K562 (cell line): ENCODE data around the gene PDE3A. TPM values are rescaled to one million over a fixed set of nuclear protein-coding genes. Genes with fewer than 3 reads are reported as not detected.

ENCODE experiments used
- ATAC-seq: fragments of 200-7000 bp; cut with Tn5 transposase; 3 replicates; pipeline ENCODE4 v1.9.1; 2020; ENCODE audit warnings: moderate library complexity
- BruUV-seq: library from RNA; stranded (reverse); fragments of 400-500 nt; replicated peaks from 2 replicates; lab custom pipeline; 2021; lab: Mats Ljungman, UMichigan
- CTCF ChIA-PET: fragments of 300-600 bp; formaldehyde crosslinking; extraction: SDS; loops from one replicate; lab custom pipeline; 2021; ENCODE audit warnings: low intra/inter-chr PET ratio; lab: Yijun Ruan, JAX
- POLR2A ChIA-PET: fragments of 300-600, 350-650 bp; sonication (Branson Sonifier 250); formaldehyde crosslinking; extraction: SDS; loops from one replicate; lab custom pipeline; 2021; ENCODE audit warnings: antibody characterized with exemption, inconsistent platforms; lab: Yijun Ruan, JAX
- DNase-seq, 4 experiments: peaks; one replicate each; pipeline versions ENCODE4 v3.0.0 to v3.0.0-alpha.2; 2011 to 2018; ENCODE audit warnings: low spot score in 3 of 4, mixed read lengths in 3 of 4; ENCODE audit errors: extremely low read depth in 1 of 4
- FAIRE-seq: peaks from 2 replicates; lab custom pipeline; 2011; peaks lifted over from hg19 to GRCh38; lab: Jason Lieb, UNC
- H2AFZ ChIP-seq: 2 replicates; pipeline ENCODE4 v1.6.0; 2011; ENCODE audit warnings: low read depth, low read length, control low read depth, inconsistent platforms
- H3K27ac ChIP-seq: fragments of 200-600 bp; 3 replicates; pipeline ENCODE4 v1.8.0; 2011; ENCODE audit warnings: low read depth, mild to moderate bottlenecking, control low read depth, inconsistent platforms, low read length, moderate library complexity, mixed read lengths; ENCODE audit errors: extremely low read depth
- H3K27me3 ChIP-seq, 2 experiments: fragments of 300-600 bp in 1 of 2; 2 replicates in 1 of 2; 3 replicates in 1 of 2; pipeline versions ENCODE4 v1.6.0 to v1.8.0; 2011; ENCODE audit warnings: inconsistent platforms in 2 of 2, low read length in 2 of 2, mild to moderate bottlenecking in 1 of 2, mixed read lengths in 1 of 2, moderate library complexity in 1 of 2; ENCODE audit not compliant: control insufficient read depth in 2 of 2, insufficient read depth in 2 of 2
- H3K36me3 ChIP-seq: fragments of 300-600 bp; 3 replicates; pipeline ENCODE4 v1.8.0; 2011; ENCODE audit warnings: mild to moderate bottlenecking, low read length, inconsistent platforms; ENCODE audit not compliant: control insufficient read depth, insufficient read depth
- H3K4me1 ChIP-seq, 2 experiments: fragments of 200-600 bp in 1 of 2; replicated peaks in 1 of 2; 2 replicates in 1 of 2; 3 replicates in 1 of 2; pipeline versions ENCODE4 v1.5.1 to v1.8.0; 2011; ENCODE audit warnings: inconsistent platforms in 2 of 2, low read length in 2 of 2, mild to moderate bottlenecking in 1 of 2, mixed read lengths in 1 of 2, moderate library complexity in 1 of 2; ENCODE audit not compliant: control insufficient read depth in 2 of 2, insufficient read depth in 2 of 2
- H3K4me2 ChIP-seq: 2 replicates; pipeline ENCODE4 v1.6.1; 2011; ENCODE audit warnings: low read length, control low read depth, inconsistent platforms, mixed read lengths; ENCODE audit not compliant: insufficient read depth
- H3K4me3 ChIP-seq: fragments of 200-600 bp; sonication (generic), shearing (Covaris generic); 2 replicates; pipeline ENCODE4 v1.5.1; 2016; ENCODE audit warnings: control low read depth, inconsistent platforms
- H3K79me2 ChIP-seq: fragments of 200-600 bp; 3 replicates; pipeline ENCODE4 v1.8.0; 2011; ENCODE audit warnings: low read length, inconsistent platforms; ENCODE audit not compliant: control insufficient read depth, insufficient read depth
- H3K9ac ChIP-seq, 2 experiments: 2 replicates each; pipeline versions ENCODE4 v1.6.0 to v1.6.1; 2011; ENCODE audit warnings: low read depth in 2 of 2, low read length in 2 of 2, control low read depth in 1 of 2, inconsistent platforms in 1 of 2, mild to moderate bottlenecking in 1 of 2, mixed read lengths in 1 of 2; ENCODE audit not compliant: insufficient read depth in 1 of 2
- H3K9me1 ChIP-seq: one replicate; pipeline ENCODE4 v1.6.0; 2011; ENCODE audit warnings: inconsistent platforms, mild to moderate bottlenecking, low read length, moderate library complexity; ENCODE audit not compliant: control insufficient read depth, insufficient read depth
- H3K9me3 ChIP-seq: replicated peaks from 2 replicates; pipeline ENCODE4 v1.5.1; 2011; ENCODE audit warnings: low read depth, low read length, inconsistent platforms; ENCODE audit not compliant: control insufficient read depth, insufficient read depth
- H4K20me1 ChIP-seq: replicated peaks from 2 replicates; pipeline ENCODE4 v1.6.1; 2011; ENCODE audit warnings: low read length, inconsistent platforms, mixed read lengths; ENCODE audit not compliant: control insufficient read depth, insufficient read depth
- CTCF ChIP-seq, 3 experiments: IDR thresholded peaks in 2 of 3; conservative IDR thresholded peaks in 1 of 3; 2 replicates each; pipeline ENCODE4 v1.5.1; 2011 to 2012; ENCODE audit warnings: low read length in 3 of 3, mild to moderate bottlenecking in 3 of 3, control low read depth in 2 of 3, improper control_type of control experiment in 1 of 3, inconsistent platforms in 1 of 3, low read depth in 1 of 3, mixed read lengths in 1 of 3, moderate library complexity in 1 of 3; ENCODE audit not compliant: insufficient read depth in 2 of 3
- GABPB2 ChIP-seq: fragments of 250-450 bp; sonication (Bioruptor Pico); conservative IDR thresholded peaks from 2 replicates; pipeline ENCODE4 v1.5.1; 2021; ENCODE audit warnings: mild to moderate bottlenecking
- HSF4 ChIP-seq: fragments of 250-450 bp; sonication (Bioruptor Pico); IDR thresholded peaks from 2 replicates; pipeline ENCODE4 v2.1.2; 2022; ENCODE audit warnings: mild to moderate bottlenecking, moderate library complexity, borderline replicate concordance
- NCOA1 ChIP-seq: fragments of 450-650 bp; IDR thresholded peaks from 2 replicates; pipeline ENCODE4 v1.6.1; 2016; ENCODE audit warnings: low read depth
- NELFE ChIP-seq: IDR thresholded peaks from 2 replicates; pipeline ENCODE4 v1.6.1; 2011; ENCODE audit warnings: mild to moderate bottlenecking; ENCODE audit not compliant: insufficient read depth, insufficient read length
- PRPF4 ChIP-seq: fragments of 200-400 bp; formaldehyde crosslinking; IDR thresholded peaks from one replicate; pipeline ENCODE4 v1.6.1; 2017; ENCODE audit warnings: low read length, low read depth, mild to moderate bottlenecking; ENCODE audit not compliant: insufficient read depth, poor library complexity, severe bottlenecking
- RFX7 ChIP-seq: fragments of 250-450 bp; sonication (Bioruptor Pico); IDR thresholded peaks from 2 replicates; pipeline ENCODE4 v1.5.1; 2021; ENCODE audit warnings: mild to moderate bottlenecking
- SMC3 ChIP-seq: conservative IDR thresholded peaks from 2 replicates; pipeline ENCODE4 v1.6.1; 2011; ENCODE audit warnings: low read depth, low read length, improper control_type of control experiment; ENCODE audit not compliant: insufficient read depth
- SRSF9 ChIP-seq: fragments of 200-400 bp; formaldehyde crosslinking; IDR thresholded peaks from 2 replicates; pipeline ENCODE4 v1.6.1; 2017; ENCODE audit warnings: low read depth, low read length, borderline replicate concordance
- ZNF507 ChIP-seq: conservative IDR thresholded peaks from 2 replicates; pipeline ENCODE4 v1.6.1; 2017; ENCODE audit warnings: missing genetic modification characterization, missing compliant biosample characterization
- ZNF79 ChIP-seq: fragments of 250-450 bp; sonication (Bioruptor Pico); IDR thresholded peaks from 2 replicates; pipeline ENCODE4 v1.4.0; 2020; ENCODE audit warnings: low read depth, mild to moderate bottlenecking, moderate library complexity
- WGBS: fragments of 100-300 bp; shearing (Covaris generic); methylation state at CpG from one replicate; pipeline ENCODE4 v1.1.6; 2016; ENCODE audit warnings: low coverage, mixed read lengths; ENCODE audit not compliant: insufficient coverage; ENCODE audit errors: missing lambda C conversion rate; 5-methylcytosine and 5-hydroxymethylcytosine counted together
- in situ Hi-C: fragments of 300-500 bp; cut with MboI; formaldehyde crosslinking; loops from 4 replicates; pipeline ENCODE4 v1.15.0; 2018; ENCODE audit warnings: inconsistent platforms, mixed read lengths
- intact Hi-C: fragments of 100-400 bp; cut with micrococcal nuclease; formaldehyde crosslinking; loops from 2 replicates; pipeline ENCODE4 v1.14.2; 2022
- polyA plus RNA-seq, 8 experiments: library from polyadenylated mRNA; depleted of rRNA in 4 of 8; stranded (reverse) in 5 of 8; unstranded in 3 of 8; fragments of >200 nt; fragmentation: Nextera tagmentation in 2 of 8; fragmentation: Illumina TruSeq in 1 of 8; extraction: Ambion mirVana in 2 of 8; extraction: Trizol in 1 of 8; gene quantifications; 2 replicates each; pipeline versions ENCODE4 v1.2.1 to v1.2.3, GENCODE V29; 2011 to 2014; ENCODE audit warnings: inconsistent platforms in 1 of 8, missing spikeins in 1 of 8
- total RNA-seq, 7 experiments: library from RNA; depleted of rRNA in 6 of 7; stranded (reverse); fragments of >200 nt in 6 of 7; fragmentation: Illumina TruSeq in 2 of 7; extraction: Trizol in 2 of 7; gene quantifications; 2 replicates each; pipeline versions ENCODE4 v1.2.1 to v1.2.3, GENCODE V29; 2011 to 2021; ENCODE audit warnings: low replicate concordance in 1 of 7
- TF ChIP-seq, protein P1 (sequence below): IDR thresholded peaks from 2 replicates; pipeline ENCODE4 v1.6.1; 2011; ENCODE audit not compliant: insufficient read length; ENCODE audit errors: extremely low read depth
- TF ChIP-seq, protein P2 (sequence below): fragments of 250-450 bp; sonication (Bioruptor Pico); IDR thresholded peaks from 2 replicates; pipeline ENCODE4 v1.4.0; 2020; ENCODE audit warnings: borderline replicate concordance
- TF ChIP-seq, protein P3 (sequence below): fragments of 200-800 bp; sonication (Bioruptor generic); IDR thresholded peaks from 2 replicates; pipeline ENCODE4 v1.6.1; 2017; ENCODE audit warnings: missing genetic modification characterization, missing compliant biosample characterization

PDE3A gene
- total and polyA plus RNA-seq, 9 of the 15 experiments (the other 6 are each of a cell fraction or from before 2014, with no cell fraction given) = 0.02 TPM; not detected in 8

DNA sequence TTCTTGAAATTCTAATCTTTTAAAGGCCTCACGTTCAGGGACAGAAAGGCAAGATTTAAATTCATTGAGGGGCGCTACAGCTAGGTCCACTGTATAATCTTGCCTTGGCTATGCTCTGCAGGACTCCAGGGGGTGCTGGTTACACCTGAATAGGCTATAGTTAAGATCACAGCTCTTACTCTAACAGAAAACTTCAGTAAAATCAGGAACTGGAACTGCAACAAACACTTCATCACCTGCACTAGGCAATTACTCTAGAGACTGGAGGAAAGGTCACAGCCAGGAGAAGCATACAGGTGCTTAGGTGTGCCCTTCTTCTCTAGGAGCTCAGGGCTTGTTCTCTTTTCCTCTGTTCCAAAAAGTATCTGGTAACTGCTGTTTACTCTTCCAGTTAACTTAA, 347.7 kb downstream of the PDE3A start:
- in situ Hi-C loops = no loop called here
- WGBS = 5% methylated on average over 2 of the region's 2 CpGs
- TF ChIP-seq GABPB2 (CRISPR knock-in tag) (no peak), SMC3 (no peak), RFX7 (CRISPR knock-in tag) (no peak), NELFE (no peak), ZNF79 (CRISPR knock-in tag) (no peak), PRPF4 (no peak), NCOA1 (no peak), HSF4 (CRISPR knock-in tag) (no peak), CTCF (IDR thresholded peaks at IDR 0.05 in 2 of 3, conservative IDR thresholded peaks at IDR 0.05 in 1 of 3; ENCODE audit: insufficient read depth in 2 of 3, low read depth in 1 of 3, low read length in 3 of 3) (no peak), ZNF507 (tag) (no peak), SRSF9 (no peak)
- TF ChIP-seq, protein P1, sequence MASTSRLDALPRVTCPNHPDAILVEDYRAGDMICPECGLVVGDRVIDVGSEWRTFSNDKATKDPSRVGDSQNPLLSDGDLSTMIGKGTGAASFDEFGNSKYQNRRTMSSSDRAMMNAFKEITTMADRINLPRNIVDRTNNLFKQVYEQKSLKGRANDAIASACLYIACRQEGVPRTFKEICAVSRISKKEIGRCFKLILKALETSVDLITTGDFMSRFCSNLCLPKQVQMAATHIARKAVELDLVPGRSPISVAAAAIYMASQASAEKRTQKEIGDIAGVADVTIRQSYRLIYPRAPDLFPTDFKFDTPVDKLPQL = no peak
- TF ChIP-seq, protein P2, sequence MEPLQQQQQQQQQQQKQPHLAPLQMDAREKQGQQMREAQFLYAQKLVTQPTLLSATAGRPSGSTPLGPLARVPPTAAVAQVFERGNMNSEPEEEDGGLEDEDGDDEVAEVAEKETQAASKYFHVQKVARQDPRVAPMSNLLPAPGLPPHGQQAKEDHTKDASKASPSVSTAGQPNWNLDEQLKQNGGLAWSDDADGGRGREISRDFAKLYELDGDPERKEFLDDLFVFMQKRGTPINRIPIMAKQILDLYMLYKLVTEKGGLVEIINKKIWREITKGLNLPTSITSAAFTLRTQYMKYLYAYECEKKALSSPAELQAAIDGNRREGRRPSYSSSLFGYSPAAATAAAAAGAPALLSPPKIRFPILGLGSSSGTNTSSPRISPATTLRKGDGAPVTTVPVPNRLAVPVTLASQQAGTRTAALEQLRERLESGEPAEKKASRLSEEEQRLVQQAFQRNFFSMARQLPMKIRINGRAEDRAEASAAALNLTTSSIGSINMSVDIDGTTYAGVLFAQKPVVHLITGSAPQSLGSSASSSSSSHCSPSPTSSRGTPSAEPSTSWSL (CRISPR knock-in tag) = no peak
- TF ChIP-seq, protein P3, sequence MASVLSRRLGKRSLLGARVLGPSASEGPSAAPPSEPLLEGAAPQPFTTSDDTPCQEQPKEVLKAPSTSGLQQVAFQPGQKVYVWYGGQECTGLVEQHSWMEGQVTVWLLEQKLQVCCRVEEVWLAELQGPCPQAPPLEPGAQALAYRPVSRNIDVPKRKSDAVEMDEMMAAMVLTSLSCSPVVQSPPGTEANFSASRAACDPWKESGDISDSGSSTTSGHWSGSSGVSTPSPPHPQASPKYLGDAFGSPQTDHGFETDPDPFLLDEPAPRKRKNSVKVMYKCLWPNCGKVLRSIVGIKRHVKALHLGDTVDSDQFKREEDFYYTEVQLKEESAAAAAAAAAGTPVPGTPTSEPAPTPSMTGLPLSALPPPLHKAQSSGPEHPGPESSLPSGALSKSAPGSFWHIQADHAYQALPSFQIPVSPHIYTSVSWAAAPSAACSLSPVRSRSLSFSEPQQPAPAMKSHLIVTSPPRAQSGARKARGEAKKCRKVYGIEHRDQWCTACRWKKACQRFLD = no peak
- no peak overlapping the region for H2AFZ ChIP-seq
- no TSS peak for BruUV-seq
- FAIRE-seq = no peak
- no peaks in the 10 kb centered on the region for H4K20me1 ChIP-seq
- ChIA-PET CTCF (no interaction called here), POLR2A (no interaction called here)
- H3K4me3 ChIP-seq = no peak overlapping the region
- H3K9me1 ChIP-seq = no peaks in the 10 kb centered on the region
- no peak overlapping the region for H3K9ac ChIP-seq
- intact Hi-C loops = no loop called here
- H3K9me3 ChIP-seq = no peaks in the 10 kb centered on the region
- H3K79me2 ChIP-seq = no peaks in the 10 kb centered on the region
- no peak for ATAC-seq
- no peaks in the 10 kb centered on the region for H3K27me3 ChIP-seq
- H3K36me3 ChIP-seq = no peaks in the 10 kb centered on the region
- no peaks in the 10 kb centered on the region for H3K4me1 ChIP-seq
- no peak overlapping the region for H3K27ac ChIP-seq
- DNase-seq = no peak
- no peak overlapping the region for H3K4me2 ChIP-seq
